Body of pancreas (tissue), 4 donors: Measurements from ENCODE around the gene SEPTIN12. TPM values are rescaled to one million over a fixed set of nuclear protein-coding genes. Genes with fewer than 3 reads are reported as not detected.

ENCODE experiments used
- ATAC-seq: fragments of 150-250 bp; one replicate; pipeline ENCODE4 v1.9.1; 2016
- DNase-seq, 4 donors: peaks; one replicate each; pipeline ENCODE4 v3.0.0-alpha.2; 2019
- H3K27ac ChIP-seq, 4 donors: fragments of 200-600 bp; sonication (generic); 1 replicate in 3 of 4; 2 replicates in 1 of 4; pipeline versions ENCODE4 v1.5.1 to v1.6.1; 2016 to 2019; ENCODE audit warnings: mild to moderate bottlenecking in 1 of 4, mixed read lengths in 1 of 4, moderate library complexity in 1 of 4
- H3K27me3 ChIP-seq, 2 donors: fragments of 200-600 bp; sonication (generic); one replicate each; pipeline ENCODE4 v1.6.0; 2016; ENCODE audit warnings: mild to moderate bottlenecking in 1 of 2
- H3K36me3 ChIP-seq, 2 donors: fragments of 200-600 bp; sonication (generic); replicated peaks in 1 of 2; 2 replicates each; pipeline ENCODE4 v1.5.1; 2016; ENCODE audit warnings: low read depth in 2 of 2; ENCODE audit not compliant: insufficient read depth in 1 of 2
- H3K4me1 ChIP-seq: fragments of 200-600 bp; sonication (generic); one replicate; pipeline ENCODE4 v1.6.0; 2016
- H3K4me3 ChIP-seq, 2 donors: fragments of 200-600 bp; sonication (generic); 1 replicate in 1 of 2; 2 replicates in 1 of 2; pipeline ENCODE4 v1.5.1; 2016 to 2019
- H3K9me3 ChIP-seq, 3 donors: fragments of 200-600 bp; sonication (generic); 1 replicate in 2 of 3; 2 replicates in 1 of 3; pipeline ENCODE4 v1.5.1; 2016
- CTCF ChIP-seq, 7 experiments: fragments of 450-650 bp in 4 of 7; fragments of 200-600 bp in 3 of 7; sonication (generic) in 3 of 7; IDR thresholded peaks; one replicate each; pipeline ENCODE4 v1.5.1; 2016 to 2019; ENCODE audit warnings: antibody characterized with exemption in 7 of 7
- POLR2A ChIP-seq, 3 donors: fragments of 450-650 bp; IDR thresholded peaks; one replicate each; pipeline ENCODE4 v1.6.1; 2016; ENCODE audit warnings: antibody characterized with exemption in 3 of 3, mild to moderate bottlenecking in 2 of 3
- WGBS, 2 donors: methylation state at CpG; one replicate each; pipeline ENCODE4 v1.1.5; 2017; 5-methylcytosine and 5-hydroxymethylcytosine counted together
- intact Hi-C: fragments of 100-400 bp; cut with DNase I; formaldehyde crosslinking; loops from one replicate; pipeline ENCODE4 v1.15.1; 2023
- total RNA-seq, 2 donors: library from RNA; depleted of rRNA; stranded (reverse); fragments of >200 nt; gene quantifications; one replicate each; pipeline ENCODE4 v1.1.0, GENCODE V29; 2016

SEPTIN12 gene
- total RNA-seq, 2 donors from 2014 or later, result not detected

GRCh38 chr16:4831616-4832015, 43.5 kb upstream of the SEPTIN12 start:
- intact Hi-C loops, result no loop called here
- no peak overlapping the region for H3K4me3 ChIP-seq
- 92 to 96% methylated on average over 8 of the region's 8 CpGs for WGBS, 2 donors
- TF ChIP-seq CTCF (IDR thresholded peaks at IDR 0.05) (no peak), POLR2A (IDR thresholded peaks at IDR 0.05) (no peak)
- DNase-seq (no peak), ATAC-seq (no peak)
- H3K9me3 ChIP-seq, result no peaks in the 10 kb centered on the region
- H3K27me3 ChIP-seq, result no peaks in the 10 kb centered on the region
- peaks cover 0 to 38% of the 10 kb centered on the region in 2 donors for H3K36me3 ChIP-seq
- no peaks in the 10 kb centered on the region for H3K4me1 ChIP-seq
- H3K27ac ChIP-seq, result no peak overlapping the region

- Histone ChIP-seq H3K4me1 (no peaks in the 10 kb centered on the region), H3K27ac (no peak overlapping the region), H3K9me3 (no peaks in the 10 kb centered on the region), H3K4me3 (no peak overlapping the region), H3K27me3 (no peaks in the 10 kb centered on the region), H3K36me3 (peaks cover 0 to 38% of the 10 kb centered on the region in 2 donors)
- intact Hi-C loops, result no loop called here
- 84 to 92% methylated on average over 7 of the region's 7 CpGs for WGBS, 2 donors
- DNase-seq (no peak), ATAC-seq (no peak)
- TF ChIP-seq POLR2A (IDR thresholded peaks at IDR 0.05) (no peak), CTCF (IDR thresholded peaks at IDR 0.05) (no peak)
Observed at GRCh38 chr16:4830408-4830807, 42.3 kb upstream of the SEPTIN12 start.

- Histone ChIP-seq H3K27ac (no peak overlapping the region), H3K4me1 (no peaks in the 10 kb centered on the region), H3K4me3 (no peak overlapping the region), H3K36me3 (peaks cover 0 to 45% of the 10 kb centered on the region in 2 donors), H3K9me3 (no peaks in the 10 kb centered on the region), H3K27me3 (no peaks in the 10 kb centered on the region)
- intact Hi-C loops, result no loop called here
- no peak for ATAC-seq
- no peak for DNase-seq
- no peak for TF ChIP-seq POLR2A (IDR thresholded peaks at IDR 0.05)
- TF ChIP-seq CTCF (IDR thresholded peaks at IDR 0.05), result no peak
- WGBS, 2 donors, result 96% methylated on average over 11 of the region's 11 CpGs
Observed at GRCh38 chr16:4828567-4829321, 40.6 kb upstream of the SEPTIN12 start.

DNA sequence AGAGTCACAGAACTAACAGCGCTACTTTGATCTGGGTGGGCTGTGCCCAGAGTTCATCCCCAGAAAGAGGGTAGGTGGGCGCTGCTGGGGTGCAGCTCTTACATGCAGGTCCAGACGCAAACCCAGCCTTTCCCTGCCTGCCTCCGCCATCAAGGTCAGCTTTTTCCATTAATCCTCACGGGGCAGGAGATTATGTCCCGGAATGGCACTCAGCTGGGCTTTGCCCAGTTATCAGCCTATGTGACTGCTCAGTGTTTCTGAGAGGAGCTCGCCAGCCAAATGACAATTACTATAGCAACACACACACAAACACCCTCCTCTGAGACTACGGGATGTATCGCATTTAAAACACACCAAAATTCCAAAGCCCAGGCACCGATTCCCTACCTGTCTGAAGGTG, 38.8 kb upstream of the SEPTIN12 start:
- H3K27me3 ChIP-seq, result no peaks in the 10 kb centered on the region
- no peaks in the 10 kb centered on the region for H3K9me3 ChIP-seq
- intact Hi-C loops, result no loop called here
- H3K27ac ChIP-seq, result no peak overlapping the region
- TF ChIP-seq CTCF (IDR thresholded peaks at IDR 0.05) (no peak), POLR2A (IDR thresholded peaks at IDR 0.05) (no peak)
- no peaks in the 10 kb centered on the region for H3K4me1 ChIP-seq
- DNase-seq (peak in 1 of 4 donors; percentile 29), ATAC-seq (peak; percentile 77)
- H3K36me3 ChIP-seq, result peaks cover 0 to 46% of the 10 kb centered on the region in 2 donors
- 43 to 53% methylated on average over 5 to 10 of the region's 10 CpGs for WGBS, 2 donors
- no peak overlapping the region for H3K4me3 ChIP-seq

DNA sequence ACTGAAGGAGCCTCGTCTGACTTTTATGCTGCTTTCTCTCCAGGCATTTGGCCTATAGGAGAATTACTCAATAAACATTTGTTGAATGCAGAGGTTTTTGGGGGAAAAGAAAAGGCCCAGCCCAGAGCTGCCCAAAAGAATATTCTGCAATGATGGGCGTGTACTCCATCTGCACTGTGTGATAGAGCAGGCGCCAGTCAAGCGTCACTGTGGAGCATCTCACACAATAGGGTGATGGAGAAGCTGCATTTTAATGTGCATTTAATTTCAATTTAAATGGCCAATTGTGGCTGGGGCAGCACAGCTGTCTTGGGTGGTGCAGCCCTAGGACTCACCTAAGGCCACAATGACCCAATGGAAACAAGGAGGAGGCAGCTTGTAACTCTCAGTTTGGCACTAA, 38.4 kb upstream of the SEPTIN12 start:
- TF ChIP-seq CTCF (IDR thresholded peaks at IDR 0.05) (no peak), POLR2A (IDR thresholded peaks at IDR 0.05) (no peak)
- H3K4me1 ChIP-seq, result no peaks in the 10 kb centered on the region
- H3K27ac ChIP-seq, result no peak overlapping the region
- no peaks in the 10 kb centered on the region for H3K27me3 ChIP-seq
- 92 to 100% methylated on average over 4 of the region's 4 CpGs for WGBS, 2 donors
- H3K9me3 ChIP-seq, result no peaks in the 10 kb centered on the region
- peaks cover 0 to 46% of the 10 kb centered on the region in 2 donors for H3K36me3 ChIP-seq
- no peak for DNase-seq
- no peak for ATAC-seq
- intact Hi-C loops, result no loop called here
- no peak overlapping the region for H3K4me3 ChIP-seq
